Large intestine (tissue), 3 donors: Measurements from ENCODE around the gene LRRC46. TPM values are rescaled to one million over a fixed set of nuclear protein-coding genes. Genes with fewer than 3 reads are reported as not detected.
A peak's percentile ranks its signal among the peaks of the same experiment; 100 is the strongest.

ENCODE experiments used
- DNase-seq, 2 donors: peaks; one replicate each; pipeline versions ENCODE4 v3.0.0 to v3.0.0-alpha.2; 2013
- H3K27ac ChIP-seq: one replicate; pipeline ENCODE4 v1.5.1; 2013; ENCODE audit warnings: low read length
- H3K27me3 ChIP-seq: 2 replicates; pipeline ENCODE4 v1.6.1; 2013; ENCODE audit warnings: low read length; ENCODE audit not compliant: control insufficient read depth, insufficient read depth
- H3K36me3 ChIP-seq: 2 replicates; pipeline ENCODE4 v1.6.1; 2013; ENCODE audit warnings: low read length; ENCODE audit not compliant: control insufficient read depth, insufficient read depth
- H3K4me1 ChIP-seq: one replicate; pipeline ENCODE4 v1.6.1; 2013; ENCODE audit warnings: low read length; ENCODE audit not compliant: control insufficient read depth, insufficient read depth
- H3K4me3 ChIP-seq: one replicate; pipeline ENCODE4 v1.5.1; 2013; ENCODE audit warnings: low read length
- H3K9me3 ChIP-seq: one replicate; pipeline ENCODE4 v1.6.1; 2013; ENCODE audit warnings: mild to moderate bottlenecking, low read depth, low read length, moderate library complexity; ENCODE audit not compliant: control insufficient read depth
- WGBS: methylation state at CpG from one replicate; pipeline ENCODE4 v1.1.5; 2013; ENCODE audit warnings: low lambda C conversion rate; ENCODE audit not compliant: insufficient coverage; 5-methylcytosine and 5-hydroxymethylcytosine counted together
- polyA plus RNA-seq: library from polyadenylated mRNA; unstranded; fragments of 120-200 nt; gene quantifications from one replicate; pipeline ENCODE4 v1.2.1, GENCODE V29; 2013

LRRC46 gene
- polyA plus RNA-seq, 1 donor = 1.5 TPM

DNA sequence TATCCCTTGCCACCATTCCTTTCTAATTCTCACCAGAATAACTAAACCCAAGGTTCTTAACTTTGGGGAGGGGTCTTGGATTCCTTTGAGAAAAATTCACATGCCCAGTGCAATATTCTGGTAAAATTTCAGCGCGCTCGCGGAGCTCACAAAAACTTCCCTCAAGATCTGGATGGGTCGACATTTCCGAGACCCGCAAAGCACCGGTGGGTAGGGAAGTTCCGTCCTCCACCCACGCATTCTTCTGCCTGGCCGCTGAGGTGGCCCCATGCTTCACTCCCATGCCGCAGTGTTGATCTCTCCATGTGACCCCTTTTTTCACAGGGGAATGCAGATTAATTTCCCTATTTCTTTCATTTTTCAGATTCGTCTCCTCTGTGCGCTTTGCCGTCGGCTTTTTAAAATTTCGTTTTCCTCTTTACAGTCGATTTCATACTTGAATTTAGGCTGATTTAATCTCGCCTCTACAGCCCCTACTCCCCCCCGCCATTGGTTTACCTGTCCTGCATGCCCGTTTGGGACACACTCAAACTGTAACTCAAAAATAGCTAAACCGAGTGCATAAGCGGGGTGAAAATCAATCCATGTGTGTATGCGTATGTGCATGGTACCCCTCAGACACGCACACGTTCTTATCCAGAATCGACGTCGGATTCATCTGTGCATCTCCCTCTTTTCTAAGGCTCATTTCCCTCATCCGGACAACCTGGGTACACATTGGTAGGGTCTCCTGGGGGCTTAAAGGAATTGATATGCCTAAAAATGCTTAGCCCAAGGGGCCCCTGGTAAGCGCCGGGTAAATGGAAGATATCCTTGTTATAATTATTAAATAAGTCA, 20.9 kb downstream of the LRRC46 start:
- H3K36me3 ChIP-seq = no peaks in the 10 kb centered on the region
- peaks cover 3% of the 10 kb centered on the region for H3K9me3 ChIP-seq
- H3K27me3 ChIP-seq = peaks cover 90% of the 10 kb centered on the region
- H3K27ac ChIP-seq = no peak overlapping the region
- peak in 1 of 2 donors; percentile 49 for DNase-seq
- no CpG with 5 or more reads among the region's 32 CpGs for WGBS
- no peak overlapping the region for H3K4me3 ChIP-seq
- peaks cover 11% of the 10 kb centered on the region for H3K4me1 ChIP-seq

DNA sequence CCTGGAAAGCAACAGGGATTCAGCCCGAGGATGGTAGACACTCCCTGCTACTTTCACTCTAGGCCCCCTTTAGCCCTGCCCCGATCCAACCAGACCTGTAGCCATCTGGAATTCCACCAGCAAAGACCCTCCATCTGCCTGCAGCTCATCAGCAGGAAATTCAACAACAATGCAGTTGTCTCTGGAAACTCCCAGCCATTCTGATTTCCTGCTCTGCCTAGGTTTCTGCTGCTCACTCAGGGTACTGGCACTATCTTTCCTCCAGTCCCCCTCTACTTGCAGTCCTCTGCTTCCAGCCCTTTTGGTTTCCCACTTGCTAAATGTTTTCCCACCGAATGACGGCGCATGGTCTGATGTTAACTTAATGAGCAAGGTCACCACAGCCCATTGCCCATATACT, 22.1 kb downstream of the LRRC46 start:
- peaks cover 79% of the 10 kb centered on the region for H3K27me3 ChIP-seq
- no peaks in the 10 kb centered on the region for H3K9me3 ChIP-seq
- H3K4me1 ChIP-seq = peaks cover 11% of the 10 kb centered on the region
- no CpG with 5 or more reads among the region's 5 CpGs for WGBS
- H3K36me3 ChIP-seq = no peaks in the 10 kb centered on the region
- no peak for DNase-seq
- no peak overlapping the region for H3K4me3 ChIP-seq
- no peak overlapping the region for H3K27ac ChIP-seq

DNA sequence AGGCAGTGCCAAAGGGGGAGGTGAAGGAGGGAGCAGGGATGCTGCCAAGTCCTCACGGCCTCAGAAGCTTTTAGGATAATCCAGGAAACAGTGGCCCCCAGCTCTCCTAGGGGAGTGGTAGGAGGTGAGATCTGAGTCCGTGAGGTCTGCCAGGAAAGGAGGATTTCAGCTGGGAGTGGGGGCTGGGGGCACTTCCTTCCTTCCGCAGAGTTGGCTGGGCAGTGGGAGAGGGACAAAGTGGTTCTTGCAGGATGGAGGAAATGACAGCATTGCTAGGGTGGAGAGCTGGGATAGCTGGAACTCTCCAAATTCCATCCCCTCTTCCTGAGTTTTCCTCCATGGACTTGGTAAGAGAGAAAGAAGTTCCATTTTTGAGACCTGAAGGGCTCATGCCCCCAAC, 24.3 kb downstream of the LRRC46 start:
- no CpG with 5 or more reads among the region's 3 CpGs for WGBS

DNA sequence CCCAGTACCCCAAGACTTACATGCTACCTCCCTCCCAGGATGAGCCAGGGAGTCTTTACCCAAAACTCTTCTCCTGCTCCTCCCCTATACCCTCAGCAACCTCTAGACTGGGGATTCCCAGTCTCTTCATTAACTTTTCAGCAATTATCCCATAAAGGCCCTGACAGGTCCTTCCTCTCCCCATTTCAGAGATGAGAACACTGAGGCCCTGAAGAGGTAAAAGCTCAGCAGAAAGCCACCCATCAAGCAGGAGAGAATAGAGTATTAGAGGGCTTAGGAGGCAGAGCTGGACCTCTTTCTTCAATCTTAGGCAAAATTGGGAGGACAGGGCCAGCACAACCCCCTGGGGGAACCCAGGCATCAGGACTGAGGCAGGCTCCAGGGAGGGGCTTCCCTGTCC, 25.4 kb downstream of the LRRC46 start:
- no peak for DNase-seq
- no peak overlapping the region for H3K27ac ChIP-seq
- peaks cover 53% of the 10 kb centered on the region for H3K27me3 ChIP-seq
- H3K4me3 ChIP-seq = no peak overlapping the region
- no peaks in the 10 kb centered on the region for H3K9me3 ChIP-seq
- H3K4me1 ChIP-seq = peaks cover 4% of the 10 kb centered on the region
- no peaks in the 10 kb centered on the region for H3K36me3 ChIP-seq

More for the DNA sequence above, 24.3 kb downstream of the LRRC46 start:
- Histone ChIP-seq H3K4me1 (peaks cover 9% of the 10 kb centered on the region), H3K27me3 (peaks cover 62% of the 10 kb centered on the region), H3K9me3 (no peaks in the 10 kb centered on the region), H3K36me3 (no peaks in the 10 kb centered on the region), H3K27ac (no peak overlapping the region), H3K4me3 (no peak overlapping the region)
- DNase-seq = no peak

DNA sequence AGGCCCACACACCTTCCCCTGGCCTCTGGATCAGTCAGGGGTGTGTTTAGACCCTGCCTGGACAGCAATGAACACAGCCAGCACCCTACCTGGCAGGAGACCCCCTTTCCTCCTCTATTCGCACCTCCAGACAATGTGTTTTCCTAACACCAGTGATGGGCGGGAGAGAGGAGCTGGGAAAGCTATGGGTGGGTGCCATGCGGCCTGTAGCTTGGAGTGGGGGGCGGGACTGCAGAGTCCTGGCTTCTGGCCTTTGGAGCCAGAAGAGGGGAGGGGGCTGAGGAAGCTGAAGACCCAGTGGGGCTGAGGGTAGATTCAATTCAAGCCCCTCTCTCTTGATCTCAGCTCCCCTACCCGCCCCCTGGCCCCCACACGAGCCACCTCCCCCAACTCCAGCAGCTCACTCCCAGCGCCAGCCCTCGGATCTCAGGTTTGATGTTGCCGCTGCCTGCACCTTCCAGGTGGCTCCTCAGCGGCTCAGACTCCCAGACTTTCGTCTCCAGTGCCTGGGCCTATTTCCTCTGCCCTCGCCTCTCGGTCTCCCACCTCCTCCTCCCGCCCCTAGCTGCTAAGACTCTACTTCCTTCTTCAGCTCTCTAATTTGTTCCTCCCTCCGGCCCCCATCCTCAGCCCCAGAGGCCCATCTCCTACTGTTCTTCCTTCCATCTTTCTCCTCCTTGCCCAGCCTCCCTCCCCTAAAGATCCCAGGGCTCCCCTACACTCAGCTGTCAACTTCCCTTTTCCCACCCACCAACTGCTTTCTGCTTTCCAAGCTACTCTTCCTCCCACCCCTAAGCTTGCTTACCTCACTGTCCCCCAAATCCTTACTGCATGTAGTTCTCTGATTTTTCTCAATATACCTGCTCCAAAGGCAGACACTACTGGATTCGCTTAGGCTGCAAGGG, 26.3 kb downstream of the LRRC46 start:
- H3K36me3 ChIP-seq = no peaks in the 10 kb centered on the region
- H3K4me1 ChIP-seq = no peaks in the 10 kb centered on the region
- no peak overlapping the region for H3K27ac ChIP-seq
- no peaks in the 10 kb centered on the region for H3K9me3 ChIP-seq
- peaks cover 43% of the 10 kb centered on the region for H3K27me3 ChIP-seq
- DNase-seq = no peak
- 70% methylated on average over 4 of the region's 16 CpGs for WGBS
- H3K4me3 ChIP-seq = no peak overlapping the region

DNA sequence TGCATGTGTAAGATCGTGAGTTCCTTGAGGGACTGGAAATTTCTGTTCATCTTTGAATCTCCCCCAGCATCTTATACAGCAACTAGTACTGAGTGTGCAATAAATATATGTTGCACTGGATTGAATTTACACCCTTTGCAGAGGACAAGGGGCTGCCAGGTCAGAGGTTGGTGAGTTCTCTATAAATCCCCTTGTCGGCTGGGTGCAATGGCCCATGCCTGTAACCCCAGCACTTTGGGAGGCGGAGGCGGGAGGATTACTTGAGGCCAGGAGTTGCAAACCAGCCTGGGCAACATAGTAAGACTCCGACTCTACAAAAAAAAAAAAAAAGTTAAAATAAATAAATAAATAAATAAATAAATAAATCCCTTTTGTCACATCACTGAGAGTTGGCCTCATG, 28.9 kb downstream of the LRRC46 start:
- WGBS = no CpG with 5 or more reads among the region's 5 CpGs
- no peak overlapping the region for H3K27ac ChIP-seq
- H3K4me3 ChIP-seq = no peak overlapping the region
- DNase-seq = no peak
- H3K36me3 ChIP-seq = no peaks in the 10 kb centered on the region
- H3K4me1 ChIP-seq = peaks cover 8% of the 10 kb centered on the region
- peaks cover 18% of the 10 kb centered on the region for H3K27me3 ChIP-seq
- H3K9me3 ChIP-seq = no peaks in the 10 kb centered on the region

DNA sequence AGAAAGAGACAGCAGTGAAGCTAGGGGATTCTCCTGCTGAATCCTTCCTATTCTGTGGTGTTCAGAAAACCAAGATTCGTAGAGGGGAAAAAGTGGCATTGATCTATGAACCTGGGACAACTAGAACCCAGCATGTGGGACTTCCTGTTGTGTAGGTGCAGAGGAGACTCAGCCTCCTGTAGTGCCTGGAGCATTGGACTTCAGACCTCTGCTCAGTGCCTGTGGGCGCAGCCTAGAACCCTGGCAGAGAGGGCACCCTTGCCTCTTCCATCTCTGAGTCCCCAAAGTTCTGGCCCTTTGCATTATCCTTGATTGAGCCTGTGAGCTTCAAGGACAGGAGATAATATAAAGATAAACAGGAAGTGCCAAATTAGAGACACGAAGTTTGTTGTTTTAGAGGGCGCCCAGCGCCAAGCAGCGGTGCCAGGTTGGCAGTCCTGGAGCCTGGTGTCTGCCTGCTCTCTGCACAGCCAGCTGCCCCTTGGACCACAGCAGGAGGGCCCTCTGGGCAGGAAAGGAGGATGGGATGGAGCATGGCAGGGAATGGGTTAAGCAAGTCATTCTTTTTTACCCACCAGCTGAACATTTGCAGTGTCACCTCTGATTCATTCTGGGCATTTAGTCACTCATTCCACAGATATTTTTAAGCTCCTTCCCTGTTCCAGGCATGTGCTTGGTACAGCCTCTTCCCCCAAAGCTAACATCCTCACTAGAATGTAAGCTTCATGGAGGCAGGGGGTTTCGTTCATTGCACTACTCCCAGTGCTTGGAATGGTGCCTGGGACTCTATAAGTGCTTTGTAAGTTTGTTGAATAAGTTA, 31.4 kb downstream of the LRRC46 start:
- no peak for DNase-seq
- WGBS = no CpG with 5 or more reads among the region's 7 CpGs
- H3K9me3 ChIP-seq = no peaks in the 10 kb centered on the region
- no peak overlapping the region for H3K4me3 ChIP-seq
- H3K27me3 ChIP-seq = peaks cover 5% of the 10 kb centered on the region
- H3K36me3 ChIP-seq = no peaks in the 10 kb centered on the region
- H3K4me1 ChIP-seq = peaks cover 10% of the 10 kb centered on the region
- no peak overlapping the region for H3K27ac ChIP-seq

DNA sequence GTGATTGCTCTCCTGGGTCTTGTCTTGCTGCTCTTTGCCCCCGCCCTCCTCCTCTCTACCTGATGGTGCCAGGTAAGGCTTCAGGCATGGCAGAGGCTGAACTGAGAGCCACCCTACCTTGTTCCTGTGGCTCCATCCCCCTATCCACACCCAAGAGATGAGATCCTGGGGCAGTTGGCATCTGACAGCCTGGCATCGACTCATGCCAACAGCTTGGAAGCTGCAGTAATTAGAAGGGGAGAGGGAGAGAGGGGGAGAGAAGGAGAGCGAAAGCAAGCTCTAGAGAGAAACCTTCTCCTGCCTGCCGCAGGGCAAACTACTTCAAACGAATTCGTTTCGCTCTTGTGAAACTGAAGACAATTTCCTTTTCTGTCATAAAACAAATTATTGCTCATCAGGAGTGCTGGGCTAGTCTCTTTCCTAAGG, 33.3 kb downstream of the LRRC46 start:
- WGBS = no CpG with 5 or more reads among the region's 7 CpGs
- no peak for DNase-seq
- Histone ChIP-seq H3K36me3 (no peaks in the 10 kb centered on the region), H3K9me3 (no peaks in the 10 kb centered on the region), H3K4me1 (peaks cover 10% of the 10 kb centered on the region), H3K4me3 (no peak overlapping the region), H3K27ac (no peak overlapping the region), H3K27me3 (peaks cover 17% of the 10 kb centered on the region)

DNA sequence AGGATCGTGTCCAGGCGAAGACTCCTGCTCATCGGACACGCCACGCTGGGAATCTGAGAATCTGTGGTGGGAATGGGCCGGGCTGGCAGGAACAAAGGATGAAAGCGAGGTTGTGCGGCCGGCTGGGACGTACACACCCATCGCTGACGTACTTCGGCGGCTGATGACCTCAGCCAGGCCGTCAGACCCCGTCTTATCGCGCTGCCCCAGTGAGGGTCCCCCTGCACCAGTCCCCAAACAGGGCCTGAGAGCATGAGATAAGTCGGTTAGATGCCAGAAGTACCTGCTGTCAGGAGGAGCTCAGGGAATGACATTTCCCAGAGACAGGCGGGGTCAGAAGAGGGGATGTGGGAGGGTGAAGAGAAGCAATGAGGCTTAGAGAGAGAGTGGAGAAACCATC, 35.5 kb downstream of the LRRC46 start:
- no peak overlapping the region for H3K27ac ChIP-seq
- DNase-seq = no peak
- no peak overlapping the region for H3K4me3 ChIP-seq
- no peaks in the 10 kb centered on the region for H3K36me3 ChIP-seq
- H3K27me3 ChIP-seq = peaks cover 32% of the 10 kb centered on the region
- peaks cover 10% of the 10 kb centered on the region for H3K4me1 ChIP-seq
- WGBS = 100% methylated on average over 1 of the region's 20 CpGs
- no peaks in the 10 kb centered on the region for H3K9me3 ChIP-seq
